ENCODE measurements around the gene CAPN13.

The CAPN13 gene

GRCh38 chr2:30713698-30714097 lies 93.5 kb downstream of the CAPN13 start:
- H3K4me2 ChIP-seq (ENCODE audit: insufficient read depth, low read length), result no peak overlapping the region
- peak overlapping the region; percentile 19; the same call in 1 of the 2 replicates for H3K9ac ChIP-seq (ENCODE audit: low read depth, low read length)

GRCh38 chr2:30711646-30712085 lies 95.6 kb downstream of the CAPN13 start:
- Histone ChIP-seq H3K36me3 (ENCODE audit: insufficient read depth, low read length) (no peaks in the 10 kb centered on the region), H3K4me2 (ENCODE audit: insufficient read depth, low read length) (no peak overlapping the region), H3K27ac (ENCODE audit: low read length) (no peak overlapping the region), H3K9ac (ENCODE audit: low read depth, low read length) (no peak overlapping the region), H3K4me3 (ENCODE audit: low read depth in 1 of 2, low read length in 2 of 2) (no peak overlapping the region), H3K9me3 (ENCODE audit: insufficient read depth, low read length, severe bottlenecking) (no peaks in the 10 kb centered on the region), H3K27me3 (ENCODE audit: insufficient read depth, low read length, poor library complexity) (no peaks in the 10 kb centered on the region), H2AFZ (ENCODE audit: low read depth, low read length) (peak overlapping the region; percentile 59; the same call in 1 of the 2 replicates), H4K20me1 (ENCODE audit: insufficient read depth, low read length) (peaks cover 3% of the 10 kb centered on the region; the same call in 1 of the 2 replicates), H3K4me1 (ENCODE audit: insufficient read depth, low read length) (peaks cover 10% of the 10 kb centered on the region), H3K79me2 (ENCODE audit: insufficient read depth, low read length) (no peaks in the 10 kb centered on the region)
- peak; percentile 90 for DNase-seq
- peak; percentile 79 for ATAC-seq (ENCODE audit: insufficient read depth, low read depth)
- TF ChIP-seq EZH2 (IDR thresholded peaks at IDR 0.05; ENCODE audit: borderline replicate concordance, low read depth, low read length, severe bottlenecking) (no peak), CTCF (IDR thresholded peaks at IDR 0.05; ENCODE audit: borderline replicate concordance, extremely low read depth, low read length, poor library complexity, severe bottlenecking) (peak; percentile 100)

More at GRCh38 chr2:30713698-30714097, 93.5 kb downstream of the CAPN13 start:
- no peak for DNase-seq
- Histone ChIP-seq H3K4me1 (ENCODE audit: insufficient read depth, low read length) (peaks cover 10% of the 10 kb centered on the region), H3K27me3 (ENCODE audit: insufficient read depth, low read length, poor library complexity) (no peaks in the 10 kb centered on the region), H3K27ac (ENCODE audit: low read length) (peak overlapping the region; percentile 62), H3K79me2 (ENCODE audit: insufficient read depth, low read length) (no peaks in the 10 kb centered on the region), H3K4me3 (ENCODE audit: low read depth in 1 of 2, low read length in 2 of 2) (no peak overlapping the region), H3K36me3 (ENCODE audit: insufficient read depth, low read length) (no peaks in the 10 kb centered on the region), H2AFZ (ENCODE audit: low read depth, low read length) (peak overlapping the region; percentile 84), H3K9me3 (ENCODE audit: insufficient read depth, low read length, severe bottlenecking) (no peaks in the 10 kb centered on the region), H4K20me1 (ENCODE audit: insufficient read depth, low read length) (no peaks in the 10 kb centered on the region)
- peak; percentile 28; the same call in 1 of the 3 replicates for ATAC-seq (ENCODE audit: insufficient read depth, low read depth)
- TF ChIP-seq CTCF (IDR thresholded peaks at IDR 0.05; ENCODE audit: borderline replicate concordance, extremely low read depth, low read length, poor library complexity, severe bottlenecking) (no peak), EZH2 (IDR thresholded peaks at IDR 0.05; ENCODE audit: borderline replicate concordance, low read depth, low read length, severe bottlenecking) (no peak)

- H3K27ac ChIP-seq (ENCODE audit: low read length), result no peak overlapping the region
- no peaks in the 10 kb centered on the region for H3K9me3 ChIP-seq (ENCODE audit: insufficient read depth, low read length, severe bottlenecking)
- no peaks in the 10 kb centered on the region for H3K36me3 ChIP-seq (ENCODE audit: insufficient read depth, low read length)
- no peak overlapping the region for H2AFZ ChIP-seq (ENCODE audit: low read depth, low read length)
- DNase-seq (no peak), ATAC-seq (ENCODE audit: insufficient read depth, low read depth) (no peak)
- no peak overlapping the region for H3K4me3 ChIP-seq (ENCODE audit: low read depth in 1 of 2, low read length in 2 of 2)
- H3K4me2 ChIP-seq (ENCODE audit: insufficient read depth, low read length), result no peak overlapping the region
- TF ChIP-seq EZH2 (IDR thresholded peaks at IDR 0.05; ENCODE audit: borderline replicate concordance, low read depth, low read length, severe bottlenecking) (no peak), CTCF (IDR thresholded peaks at IDR 0.05; ENCODE audit: borderline replicate concordance, extremely low read depth, low read length, poor library complexity, severe bottlenecking) (no peak)
- peaks cover 5% of the 10 kb centered on the region; the same call in 1 of the 2 replicates for H4K20me1 ChIP-seq (ENCODE audit: insufficient read depth, low read length)
- H3K9ac ChIP-seq (ENCODE audit: low read depth, low read length), result no peak overlapping the region
- H3K4me1 ChIP-seq (ENCODE audit: insufficient read depth, low read length), result peaks cover 10% of the 10 kb centered on the region
- H3K79me2 ChIP-seq (ENCODE audit: insufficient read depth, low read length), result no peaks in the 10 kb centered on the region
- no peaks in the 10 kb centered on the region for H3K27me3 ChIP-seq (ENCODE audit: insufficient read depth, low read length, poor library complexity)
These were observed 96.8 kb downstream of the CAPN13 start for GRCh38 chr2:30710461-30710860.
